Measurements from ENCODE around the gene TTN. TPM values are rescaled to one million over a fixed set of nuclear protein-coding genes. Genes with fewer than 3 reads are reported as not detected.

TTN gene
- 100 to 1,000 TPM; 125 to 407 (median 233) TPM for polyA plus RNA-seq (ENCODE audit: insufficient read length in 10 of 10)
- long read RNA-seq, donor 1, transcript TTN-213 (6 exons, 2,116 nt) = major isoform, 7 of 1,102 reads
- long read RNA-seq, donor 1, partial matches to known transcripts = 1,095 of 1,102 reads
- long read RNA-seq, donor 1, other reads (novel, unspliced or antisense) = 0 of 1,102 reads
- long read RNA-seq, donor 2, partial matches to known transcripts = 678 of 694 reads
- long read RNA-seq, donor 2, other reads (novel, unspliced or antisense) = 12 of 694 reads
- long read RNA-seq, donor 3 = 0 reads
- long read RNA-seq, donor 4, partial matches to known transcripts = 363 of 365 reads
- long read RNA-seq, donor 4, other reads (novel, unspliced or antisense) = 0 of 365 reads
- long read RNA-seq, donor 5, partial matches to known transcripts = 437 of 441 reads
- long read RNA-seq, donor 5, other reads (novel, unspliced or antisense) = 0 of 441 reads
- long read RNA-seq, donor 6, partial matches to known transcripts = 657 of 670 reads
- long read RNA-seq, donor 6, other reads (novel, unspliced or antisense) = 12 of 670 reads
- long read RNA-seq, donor 7, partial matches to known transcripts = 719 of 726 reads
- long read RNA-seq, donor 7, other reads (novel, unspliced or antisense) = 5 of 726 reads
- long read RNA-seq, donor 8, partial matches to known transcripts = 193 of 193 reads
- long read RNA-seq, donor 8, other reads (novel, unspliced or antisense) = 0 of 193 reads
- long read RNA-seq, donor 9, partial matches to known transcripts = 35 of 36 reads
- long read RNA-seq, donor 9, other reads (novel, unspliced or antisense) = 0 of 36 reads

GRCh38 chr2:178807227-178808008 lies at the start of gene TTN:
Gene TTN (minus strand): TSS chr2:178807423. CDS start chr2:178804642, 2,781 bp downstream.
- peak; percentile 37 to 71 (median 53) for DNase-seq

DNA sequence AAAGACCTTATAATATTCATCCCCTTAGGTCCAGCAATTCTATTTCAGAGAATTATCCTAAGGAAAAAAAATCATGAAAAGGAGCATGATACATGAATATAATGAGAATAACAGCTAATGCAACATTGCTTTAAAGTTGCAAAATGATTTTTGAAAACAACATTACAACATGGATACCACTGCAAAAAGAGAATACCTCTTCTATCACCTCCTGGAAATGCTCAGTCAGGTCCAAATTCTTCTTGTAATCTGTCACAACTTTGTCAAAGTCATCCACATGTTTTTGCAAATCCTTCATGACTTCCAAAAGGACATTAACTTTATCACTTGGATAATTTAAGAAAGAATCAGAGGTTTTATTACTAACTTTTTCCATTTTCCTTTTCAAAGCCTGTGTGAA lies 47.9 kb upstream of the TTN start:
- DNase-seq = no peak

GRCh38 chr2:178848335-178848734 lies 41.1 kb upstream of the TTN start:
- no peak for DNase-seq

DNA sequence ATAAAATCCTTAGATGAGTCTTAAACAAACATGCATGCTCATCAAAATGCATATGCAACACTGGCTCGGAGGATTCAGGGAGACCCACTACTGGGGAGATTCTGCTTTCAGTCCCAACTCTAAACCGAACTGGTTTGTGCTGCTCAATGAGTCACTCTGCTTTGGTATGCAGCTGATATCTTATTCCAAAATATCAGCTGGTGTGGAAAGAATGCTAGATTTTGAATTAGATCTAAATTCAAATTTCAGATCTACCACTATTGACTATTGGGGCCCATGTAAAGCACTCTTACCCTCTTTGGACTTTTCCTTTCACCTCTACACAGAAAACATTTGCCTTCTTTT lies 39.2 kb upstream of the TTN start:
- DNase-seq = peak in 1 of 3 donors; percentile 26

DNA sequence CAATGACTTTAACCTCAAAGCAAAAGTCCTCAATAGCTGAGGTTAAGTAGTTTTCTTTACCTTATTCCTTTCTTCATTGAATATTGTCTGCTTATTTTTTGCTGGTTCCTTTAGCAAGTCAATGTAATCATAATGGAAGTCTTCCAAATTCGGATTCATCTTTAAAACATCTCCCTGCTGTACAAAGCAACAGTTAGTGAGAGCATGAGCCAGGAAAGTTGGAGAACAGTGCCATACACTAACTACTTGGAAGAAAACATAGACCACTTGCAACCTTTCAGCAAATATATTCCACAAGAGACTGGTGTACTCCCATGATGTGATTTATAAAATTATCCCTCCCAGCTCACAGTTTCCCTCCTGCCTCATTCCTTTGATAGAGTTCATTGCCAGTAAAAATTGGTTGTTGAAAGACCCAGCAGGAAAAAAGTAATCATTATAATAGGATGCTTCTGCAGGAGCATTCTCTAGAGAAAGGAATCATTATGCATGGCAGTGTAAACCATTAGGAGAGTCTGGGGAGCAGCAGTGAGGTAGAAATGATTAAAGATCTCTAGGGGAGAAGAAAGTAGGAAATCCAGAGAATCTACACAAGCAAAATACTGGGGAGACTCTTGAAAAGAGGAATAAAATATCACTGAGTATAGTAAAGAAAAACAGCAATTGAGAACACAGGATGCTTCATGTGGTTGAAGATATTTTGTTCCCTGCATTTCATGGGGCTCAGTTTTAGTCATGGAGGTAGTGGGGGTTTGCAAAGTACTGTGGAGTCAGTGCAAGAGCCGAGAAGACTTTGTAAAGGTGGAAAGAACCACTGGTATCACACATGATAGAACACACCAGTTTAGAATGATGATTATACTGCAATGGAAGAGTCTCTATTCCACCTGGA lies 38.6 kb upstream of the TTN start:
- DNase-seq = peak in 2 of 3 donors; percentile 74 to 84

DNA sequence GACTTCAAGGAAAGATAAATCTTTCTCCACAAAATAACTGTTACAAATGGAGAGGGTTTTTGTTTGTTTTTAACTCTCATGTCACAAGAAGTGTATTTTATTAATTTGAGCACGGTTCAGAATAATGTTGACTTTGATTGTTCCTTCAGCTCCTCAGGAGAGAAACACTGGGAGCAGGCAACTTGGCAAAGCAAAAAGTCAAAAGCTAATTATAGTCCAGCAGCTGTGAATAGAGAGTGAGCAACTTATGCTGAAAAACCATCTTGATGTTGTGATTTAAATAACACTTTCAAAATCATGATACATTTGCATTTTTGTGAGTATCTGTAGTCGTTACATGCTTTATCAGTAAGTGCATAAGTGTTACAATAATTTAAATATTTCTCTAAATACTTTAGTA lies 37.5 kb upstream of the TTN start:
- DNase-seq = peak in 1 of 3 donors; percentile 39

DNA sequence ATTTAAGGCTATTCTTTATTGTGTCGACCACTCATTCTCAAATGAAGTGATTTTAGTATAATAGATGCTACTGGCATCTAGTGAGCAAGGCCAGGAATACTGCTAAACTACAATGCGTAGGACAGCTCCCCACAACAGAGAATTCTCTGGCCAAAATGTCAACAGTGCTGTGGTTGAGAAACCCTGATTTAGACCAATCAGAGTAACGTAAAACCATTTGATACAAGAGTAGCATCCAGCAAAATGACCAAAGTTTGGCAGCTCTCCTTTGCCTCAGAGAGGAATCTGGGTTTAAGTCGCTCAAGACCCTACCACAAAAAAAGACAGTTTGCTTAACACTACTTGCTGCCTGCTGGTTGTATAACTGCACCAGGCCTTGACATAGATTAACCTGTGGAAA lies 37.0 kb upstream of the TTN start:
- no peak for DNase-seq

DNA sequence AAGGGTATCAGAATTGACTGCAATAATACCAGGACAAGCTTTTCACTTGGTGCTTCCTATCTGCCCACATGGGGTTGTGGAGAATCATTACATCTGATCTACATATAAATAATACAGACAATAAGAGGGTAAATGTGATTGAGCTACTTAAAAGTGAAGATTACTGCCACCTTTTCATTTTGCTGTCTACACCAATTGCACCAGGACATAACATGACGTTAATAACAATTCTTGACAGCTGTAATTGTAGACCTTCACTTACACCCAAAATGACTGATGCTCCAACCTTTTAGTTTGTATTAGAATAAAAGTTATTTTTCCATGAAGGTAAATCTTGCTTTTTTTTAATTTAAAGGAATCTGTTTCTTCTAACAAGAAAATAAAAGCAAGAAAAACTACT lies 36.5 kb upstream of the TTN start:
- DNase-seq = no peak

GRCh38 chr2:178836807-178837206 lies 29.6 kb upstream of the TTN start:
- no peak for DNase-seq

DNA sequence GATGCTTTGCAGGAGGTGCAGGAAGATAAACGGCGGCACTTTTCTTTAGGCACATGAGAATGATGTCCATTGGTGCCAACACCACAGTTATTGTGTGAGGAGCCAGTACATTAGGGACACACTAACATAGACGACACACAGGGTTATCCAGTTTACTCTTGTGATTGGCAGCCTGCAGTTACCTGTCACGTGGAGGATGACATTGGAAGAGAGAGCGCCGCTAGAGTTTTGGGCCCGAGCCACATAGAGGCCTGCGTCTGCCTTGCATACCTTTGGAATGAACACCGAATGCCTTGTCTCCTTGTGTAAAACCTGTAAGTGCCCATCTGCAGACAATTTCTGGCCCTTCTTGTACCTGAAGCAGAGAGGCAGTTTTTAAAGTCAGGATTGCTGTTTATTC lies 26.9 kb upstream of the TTN start:
- DNase-seq = no peak

- DNase-seq = no peak
Observed at GRCh38 chr2:178833382-178833781, 26.2 kb upstream of the TTN start.

GRCh38 chr2:178830451-178830850 lies 23.2 kb upstream of the TTN start:
- DNase-seq = no peak

DNA sequence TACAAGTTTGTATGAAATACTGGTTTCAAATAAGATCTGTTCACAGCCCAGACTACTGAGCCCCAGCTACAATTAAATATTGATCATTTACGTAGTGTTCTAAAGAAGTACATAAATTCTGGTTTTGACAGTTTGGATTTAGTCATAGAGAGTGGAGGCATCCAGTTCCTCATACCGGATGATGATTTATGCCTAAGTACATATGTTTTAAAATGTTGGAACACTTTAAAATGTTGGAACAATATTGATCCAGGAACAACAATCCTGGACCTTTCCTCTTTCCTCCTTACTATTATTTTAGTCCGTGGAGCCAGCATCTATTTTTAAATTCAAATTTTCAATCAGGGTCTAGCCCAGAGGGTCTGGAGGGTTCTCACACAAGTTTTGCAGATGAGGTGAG lies 22.8 kb upstream of the TTN start:
- peak in 1 of 3 donors; percentile 41 for DNase-seq

- peak in 1 of 3 donors; percentile 48 for DNase-seq
Observed at GRCh38 chr2:178829299-178829960, 22.2 kb upstream of the TTN start.

DNA sequence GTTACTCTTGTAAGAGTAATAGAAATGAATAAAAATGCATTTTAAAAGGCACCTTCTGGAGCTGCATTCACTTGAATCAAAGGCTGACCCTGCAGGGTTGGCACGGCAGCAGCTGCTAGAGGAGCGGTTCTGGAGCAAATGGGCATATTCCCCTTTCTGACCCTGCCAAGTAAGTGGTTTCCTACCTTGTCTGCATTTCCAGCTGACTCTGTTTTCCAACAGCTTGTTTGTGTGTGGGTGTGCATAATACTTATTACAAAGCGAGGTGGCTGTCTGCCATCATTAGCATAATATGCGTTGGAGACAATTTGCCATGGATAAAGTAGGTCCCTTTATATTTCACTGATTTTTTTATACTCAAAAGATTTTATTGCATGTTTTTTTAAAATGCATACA lies 21.3 kb upstream of the TTN start:
- DNase-seq = peak in 1 of 3 donors; percentile 31

- DNase-seq = peak in 1 of 3 donors; percentile 44
Observed at GRCh38 chr2:178827739-178828485, 20.7 kb upstream of the TTN start.

GRCh38 chr2:178827111-178827510 lies 19.9 kb upstream of the TTN start:
- no peak for DNase-seq

GRCh38 chr2:178825183-178825582 lies 18.0 kb upstream of the TTN start:
- no peak for DNase-seq

GRCh38 chr2:178824181-178824580 lies 17.0 kb upstream of the TTN start:
- DNase-seq = no peak

- no peak for DNase-seq
Observed at GRCh38 chr2:178819992-178820391, 12.8 kb upstream of the TTN start.
